ENCODE measurements around the gene GATA1.

The GATA1 gene

Small RNA genes lying within 50 kb of the gene (small RNA-seq; reads per million reads assigned to genes)
- gene RNU6-29P, result 0.03 to 0.04 reads per million in 2 experiments

Data from SK-N-DZ (cell line).